ENCODE results near the gene MAN1A1.

Gene MAN1A1

DNA sequence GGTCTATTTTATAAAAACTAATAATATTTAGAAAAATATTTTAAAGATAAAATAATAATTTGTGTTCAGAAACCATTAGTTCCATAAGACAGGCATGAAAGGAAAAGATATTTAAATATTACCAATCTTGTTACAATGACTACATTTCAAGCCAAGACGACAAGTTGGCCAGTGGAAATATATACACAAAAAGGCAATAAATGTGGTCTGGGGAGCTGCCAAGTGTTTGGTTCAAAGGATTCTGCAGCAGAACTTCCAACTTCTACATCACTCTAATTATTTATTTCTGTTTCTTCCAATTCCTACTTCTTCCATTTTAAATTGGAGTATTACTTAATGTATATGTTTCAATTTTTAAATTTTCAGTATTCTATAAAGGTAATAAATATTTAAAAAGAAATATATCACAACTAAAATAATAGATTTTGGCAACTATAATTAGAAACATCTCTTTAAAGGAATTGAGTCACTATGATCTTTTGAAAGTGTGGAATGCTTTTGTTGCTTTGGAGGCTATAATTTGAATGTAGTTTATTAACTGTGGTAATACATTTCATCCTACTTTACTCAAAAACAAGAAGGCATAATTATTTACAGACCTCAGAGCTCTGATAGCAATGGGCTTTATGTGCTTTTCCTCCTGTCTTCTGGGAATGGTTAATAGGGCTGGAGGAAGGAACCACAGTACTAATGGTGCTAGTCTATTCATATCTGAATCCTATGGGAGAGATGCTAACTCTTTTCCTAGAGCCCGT lies 141.4 kb downstream of the MAN1A1 start:
- Histone ChIP-seq H3K9me3 (ENCODE audit: low read length) (no peaks in the 10 kb centered on the region), H3K36me3 (ENCODE audit: insufficient read depth, low read length) (no peaks in the 10 kb centered on the region), H3K4me1 (ENCODE audit: insufficient read depth, low read length) (no peaks in the 10 kb centered on the region), H3K27me3 (ENCODE audit: insufficient read depth, low read length) (no peaks in the 10 kb centered on the region), H2AFZ (ENCODE audit: low read depth, low read length) (no peak overlapping the region), H3K4me3 (ENCODE audit: low read length) (no peak overlapping the region)

DNA sequence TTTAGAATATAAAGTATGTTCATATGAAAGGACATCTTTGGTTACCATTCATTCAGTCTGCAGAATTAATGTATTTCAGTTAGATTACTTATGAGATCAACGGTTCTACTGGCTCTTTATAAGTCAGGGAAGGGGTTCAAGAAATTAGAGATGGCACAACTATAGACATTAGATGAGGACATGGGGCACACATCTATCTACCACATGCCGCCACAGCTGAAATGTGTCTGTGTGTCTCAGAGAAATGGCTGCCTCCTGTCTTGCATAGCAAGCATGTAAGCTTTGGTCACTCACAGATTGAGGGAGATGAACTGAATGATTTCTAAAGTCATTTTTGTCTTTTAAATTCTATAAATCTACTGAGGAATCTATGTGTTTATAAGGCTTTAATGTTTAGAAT lies 142.2 kb downstream of the MAN1A1 start:
- Histone ChIP-seq H2AFZ (ENCODE audit: low read depth, low read length) (no peak overlapping the region), H3K4me3 (ENCODE audit: low read length) (no peak overlapping the region), H3K4me1 (ENCODE audit: insufficient read depth, low read length) (no peaks in the 10 kb centered on the region), H3K9me3 (ENCODE audit: low read length) (no peaks in the 10 kb centered on the region), H3K27me3 (ENCODE audit: insufficient read depth, low read length) (no peaks in the 10 kb centered on the region), H3K36me3 (ENCODE audit: insufficient read depth, low read length) (no peaks in the 10 kb centered on the region)

DNA sequence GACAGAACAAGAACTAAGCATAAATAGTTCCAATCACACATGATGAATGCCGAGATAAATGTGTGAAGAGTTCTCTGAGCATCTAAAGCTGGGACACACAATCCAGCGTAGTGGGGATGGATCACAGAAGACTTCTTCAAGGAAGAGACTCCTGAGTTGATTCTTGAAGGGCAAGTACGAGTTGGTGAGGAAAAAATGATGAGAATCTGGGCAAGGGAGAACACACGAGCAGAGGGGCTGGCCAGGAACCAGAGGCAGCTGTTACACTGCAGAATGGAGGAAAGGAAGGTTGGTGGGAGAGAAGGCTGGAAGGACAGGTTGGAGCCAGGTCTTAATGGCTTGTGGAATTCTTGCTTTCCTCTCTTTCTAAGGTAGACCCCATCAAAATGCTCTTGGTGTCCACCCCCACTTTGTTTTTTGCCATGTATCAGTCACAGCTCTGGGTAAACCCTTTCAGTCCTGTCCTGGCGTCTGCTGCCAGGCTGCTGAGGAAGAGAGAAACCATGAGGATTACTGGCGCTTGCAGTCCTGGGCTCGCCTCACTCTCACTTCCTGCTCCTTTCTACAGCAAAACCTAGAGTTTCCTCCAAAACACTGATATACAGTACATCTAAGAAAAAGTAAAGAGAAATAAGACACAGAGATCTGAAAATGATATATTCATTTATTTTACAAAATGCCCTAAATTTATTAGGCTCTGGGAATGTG lies 143.5 kb downstream of the MAN1A1 start:
- no peaks in the 10 kb centered on the region for H3K9me3 ChIP-seq (ENCODE audit: low read length)
- H3K27me3 ChIP-seq (ENCODE audit: insufficient read depth, low read length): no peaks in the 10 kb centered on the region

DNA sequence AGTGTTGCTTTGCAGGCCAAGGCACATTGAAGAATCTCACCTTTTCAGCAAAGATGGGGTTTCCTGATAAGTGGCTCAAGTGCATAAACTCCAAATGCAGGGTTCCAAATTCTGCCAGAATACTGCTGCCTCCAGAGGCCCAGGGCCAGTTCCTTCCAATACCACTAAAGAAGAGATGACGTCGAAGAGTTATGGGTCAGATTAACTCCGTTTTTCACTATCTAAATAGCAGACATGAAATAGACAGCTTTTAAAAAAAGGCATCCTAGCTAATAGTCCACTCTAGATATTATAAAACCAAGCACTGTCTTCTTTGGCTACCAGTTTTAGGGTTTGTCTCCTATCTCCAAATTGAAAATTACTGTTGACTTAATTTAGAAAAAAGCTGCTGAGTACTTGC lies 144.8 kb downstream of the MAN1A1 start:
- H3K4me3 ChIP-seq (ENCODE audit: low read length): no peak overlapping the region
- H3K36me3 ChIP-seq (ENCODE audit: insufficient read depth, low read length): no peaks in the 10 kb centered on the region
- H3K4me1 ChIP-seq (ENCODE audit: insufficient read depth, low read length): no peaks in the 10 kb centered on the region
- H3K27me3 ChIP-seq (ENCODE audit: insufficient read depth, low read length): no peaks in the 10 kb centered on the region
- H3K9me3 ChIP-seq (ENCODE audit: low read length): no peaks in the 10 kb centered on the region
- H2AFZ ChIP-seq (ENCODE audit: low read depth, low read length): no peak overlapping the region

More for the DNA sequence above, 143.5 kb downstream of the MAN1A1 start:
- H3K36me3 ChIP-seq (ENCODE audit: insufficient read depth, low read length): no peaks in the 10 kb centered on the region
- no peak overlapping the region for H2AFZ ChIP-seq (ENCODE audit: low read depth, low read length)
- H3K4me3 ChIP-seq (ENCODE audit: low read length): no peak overlapping the region
- H3K4me1 ChIP-seq (ENCODE audit: insufficient read depth, low read length): no peaks in the 10 kb centered on the region

DNA sequence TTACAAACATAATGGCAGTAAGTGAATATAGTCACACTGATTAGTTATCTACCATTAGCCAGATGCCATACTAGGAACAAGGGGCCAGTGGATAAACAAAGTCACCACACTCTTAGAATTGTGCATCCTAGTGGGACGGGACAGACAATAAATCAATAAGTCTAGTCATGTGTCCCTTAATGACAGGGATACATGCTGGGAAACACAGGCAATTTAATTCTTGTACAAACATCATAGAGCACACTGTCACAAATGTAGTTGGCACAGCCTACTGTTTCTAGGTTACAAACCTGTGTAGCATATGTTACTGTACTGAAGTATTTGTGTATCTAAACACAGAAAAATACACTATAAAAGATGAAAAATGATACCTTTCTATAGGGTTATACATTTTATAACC lies 148.1 kb downstream of the MAN1A1 start:
- no peak overlapping the region for H3K4me3 ChIP-seq (ENCODE audit: low read length)
- no peaks in the 10 kb centered on the region for H3K36me3 ChIP-seq (ENCODE audit: insufficient read depth, low read length)
- H3K4me1 ChIP-seq (ENCODE audit: insufficient read depth, low read length): no peaks in the 10 kb centered on the region
- no peak overlapping the region for H2AFZ ChIP-seq (ENCODE audit: low read depth, low read length)
- H3K27me3 ChIP-seq (ENCODE audit: insufficient read depth, low read length): no peaks in the 10 kb centered on the region
- H3K9me3 ChIP-seq (ENCODE audit: low read length): no peaks in the 10 kb centered on the region

DNA sequence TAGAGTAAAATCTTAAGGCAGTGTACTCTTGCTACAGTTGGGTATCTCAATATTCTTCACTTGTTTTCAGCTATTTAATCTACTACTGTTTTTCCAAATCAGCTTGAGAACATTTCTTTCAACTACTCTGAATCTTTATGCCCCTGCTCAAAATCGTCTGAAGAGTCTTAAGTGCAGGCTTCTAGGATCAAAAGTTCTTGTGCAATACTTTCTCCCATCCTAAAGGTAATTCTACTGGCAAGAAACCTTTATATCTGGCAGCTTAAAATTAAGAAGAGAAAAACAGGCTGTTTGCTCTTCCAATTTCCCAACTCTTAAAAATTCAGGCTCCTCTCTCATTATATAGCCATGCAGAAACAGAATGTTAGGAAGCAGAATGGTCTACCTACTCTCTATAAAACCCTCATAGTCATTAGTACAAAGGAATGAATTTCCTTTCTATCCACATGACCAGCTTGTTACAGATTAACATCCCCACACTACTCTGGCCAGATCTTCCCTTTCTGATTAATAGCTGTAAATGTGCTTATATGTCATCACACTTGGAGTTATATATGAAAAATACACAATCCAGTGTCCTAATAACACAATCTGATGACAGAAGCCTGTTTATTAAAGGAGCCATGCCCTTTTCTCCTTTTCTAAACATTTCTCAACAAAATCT lies 148.9 kb downstream of the MAN1A1 start:
- Histone ChIP-seq H3K4me3 (ENCODE audit: low read length) (no peak overlapping the region), H2AFZ (ENCODE audit: low read depth, low read length) (no peak overlapping the region), H3K27me3 (ENCODE audit: insufficient read depth, low read length) (no peaks in the 10 kb centered on the region), H3K9me3 (ENCODE audit: low read length) (no peaks in the 10 kb centered on the region), H3K36me3 (ENCODE audit: insufficient read depth, low read length) (peaks cover 2% of the 10 kb centered on the region), H3K4me1 (ENCODE audit: insufficient read depth, low read length) (no peaks in the 10 kb centered on the region)

DNA sequence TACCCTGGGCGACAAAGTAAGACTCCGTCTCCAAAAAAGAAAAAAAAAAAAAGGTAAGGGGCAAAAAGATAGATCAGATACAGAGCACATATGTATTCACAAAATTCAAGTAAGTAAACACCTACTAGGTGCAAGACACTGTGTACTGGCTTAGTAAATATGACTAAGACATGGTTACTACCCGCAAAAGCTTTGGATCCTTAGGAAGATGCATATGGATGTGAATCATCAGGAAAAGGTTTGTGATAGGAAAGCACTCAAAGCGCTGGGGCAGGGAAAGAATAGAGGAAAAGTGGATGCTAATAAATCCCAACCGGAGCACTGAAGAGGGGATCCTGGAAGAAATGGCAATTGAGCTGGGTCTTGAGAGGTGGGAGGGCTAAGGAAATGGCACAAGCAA lies 152.3 kb downstream of the MAN1A1 start:
- no peaks in the 10 kb centered on the region for H3K4me1 ChIP-seq (ENCODE audit: insufficient read depth, low read length)
- H3K9me3 ChIP-seq (ENCODE audit: low read length): no peaks in the 10 kb centered on the region
- no peaks in the 10 kb centered on the region for H3K27me3 ChIP-seq (ENCODE audit: insufficient read depth, low read length)
- H3K36me3 ChIP-seq (ENCODE audit: insufficient read depth, low read length): peaks cover 2% of the 10 kb centered on the region
- H2AFZ ChIP-seq (ENCODE audit: low read depth, low read length): no peak overlapping the region
- H3K4me3 ChIP-seq (ENCODE audit: low read length): no peak overlapping the region

DNA sequence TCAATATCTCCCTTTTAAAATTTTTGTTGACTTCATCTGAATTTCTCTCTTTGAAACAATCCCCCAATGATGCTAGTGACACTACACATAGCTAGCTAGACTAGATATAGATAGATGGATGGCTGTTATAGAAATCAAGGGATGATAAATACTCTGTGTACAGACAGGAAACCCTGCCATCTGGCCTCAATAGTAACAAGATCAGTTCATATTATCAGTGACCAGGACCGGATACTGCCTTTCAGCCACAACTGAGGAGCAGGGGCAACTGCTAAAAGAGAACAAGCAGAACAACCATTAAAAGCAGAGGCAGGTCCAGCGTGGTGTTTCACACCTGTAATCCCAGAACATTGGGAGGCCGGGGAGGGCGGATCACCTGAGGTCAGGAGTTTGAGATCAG lies 152.8 kb downstream of the MAN1A1 start:
- Histone ChIP-seq H3K9me3 (ENCODE audit: low read length) (no peaks in the 10 kb centered on the region), H2AFZ (ENCODE audit: low read depth, low read length) (no peak overlapping the region), H3K27me3 (ENCODE audit: insufficient read depth, low read length) (no peaks in the 10 kb centered on the region), H3K36me3 (ENCODE audit: insufficient read depth, low read length) (peaks cover 2% of the 10 kb centered on the region), H3K4me3 (ENCODE audit: low read length) (no peak overlapping the region), H3K4me1 (ENCODE audit: insufficient read depth, low read length) (no peaks in the 10 kb centered on the region)

DNA sequence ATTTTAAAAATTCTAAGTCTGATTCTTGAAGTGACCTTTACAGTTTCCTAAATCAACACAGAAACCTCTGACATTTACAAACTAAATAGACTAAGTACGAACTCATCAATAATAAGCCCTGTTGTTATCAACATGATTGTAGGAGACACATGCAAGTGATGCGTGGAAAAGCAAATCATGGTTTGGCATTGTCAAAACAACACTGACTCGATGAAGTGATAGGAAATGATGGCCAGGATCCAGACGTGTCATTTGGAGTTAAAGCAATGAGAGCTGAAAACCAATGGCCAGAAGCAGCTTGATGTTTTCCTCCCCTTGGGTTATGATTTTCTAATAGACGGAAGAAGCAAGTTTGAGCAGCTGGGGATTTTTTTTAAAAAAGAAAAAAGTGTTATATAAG lies 153.7 kb downstream of the MAN1A1 start:
- H2AFZ ChIP-seq (ENCODE audit: low read depth, low read length): no peak overlapping the region
- H3K36me3 ChIP-seq (ENCODE audit: insufficient read depth, low read length): peaks cover 2% of the 10 kb centered on the region
- no peaks in the 10 kb centered on the region for H3K4me1 ChIP-seq (ENCODE audit: insufficient read depth, low read length)
- H3K27me3 ChIP-seq (ENCODE audit: insufficient read depth, low read length): no peaks in the 10 kb centered on the region
- no peaks in the 10 kb centered on the region for H3K9me3 ChIP-seq (ENCODE audit: low read length)
- no peak overlapping the region for H3K4me3 ChIP-seq (ENCODE audit: low read length)

DNA sequence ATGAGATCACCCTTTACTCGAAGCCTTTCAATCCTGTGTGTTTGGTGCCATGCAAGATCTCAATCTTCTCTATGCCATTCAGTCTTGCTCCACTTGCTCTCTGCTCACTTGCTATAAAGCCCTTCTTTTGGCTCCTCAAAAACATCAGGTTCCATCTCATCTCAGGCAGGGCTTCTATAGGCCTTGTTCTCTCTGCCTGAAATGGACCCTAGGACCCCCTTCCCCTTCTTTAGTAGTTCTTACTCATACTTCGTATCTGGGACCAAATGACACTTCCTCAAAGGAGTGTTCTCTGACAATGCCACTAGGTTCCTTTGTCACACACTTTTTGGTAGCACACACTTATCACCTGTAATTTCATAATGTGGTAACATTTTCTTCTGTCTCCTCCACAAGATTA lies 154.4 kb downstream of the MAN1A1 start:
- Histone ChIP-seq H3K36me3 (ENCODE audit: insufficient read depth, low read length) (peaks cover 2% of the 10 kb centered on the region), H2AFZ (ENCODE audit: low read depth, low read length) (no peak overlapping the region), H3K4me3 (ENCODE audit: low read length) (no peak overlapping the region), H3K4me1 (ENCODE audit: insufficient read depth, low read length) (no peaks in the 10 kb centered on the region), H3K9me3 (ENCODE audit: low read length) (no peaks in the 10 kb centered on the region), H3K27me3 (ENCODE audit: insufficient read depth, low read length) (no peaks in the 10 kb centered on the region)

DNA sequence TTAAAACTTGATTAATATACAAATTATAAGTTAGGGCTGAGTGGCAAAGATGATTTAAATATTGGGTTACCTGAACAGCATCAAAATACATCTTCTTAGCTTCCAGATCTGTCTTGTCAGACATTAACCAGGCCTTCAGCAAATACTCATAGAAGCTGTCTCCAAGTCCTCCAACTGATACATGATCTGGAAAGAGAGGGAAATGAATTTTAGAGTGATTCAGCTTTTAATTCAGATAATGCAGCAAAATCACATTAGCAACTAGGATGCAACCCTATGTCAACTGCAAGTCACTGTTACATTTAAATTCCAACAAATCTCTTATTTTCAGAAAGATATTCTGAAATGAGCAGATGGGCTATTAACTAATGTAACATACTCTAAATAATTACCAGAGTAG lies 155.9 kb downstream of the MAN1A1 start:
- H3K36me3 ChIP-seq (ENCODE audit: insufficient read depth, low read length): peaks cover 2% of the 10 kb centered on the region
- no peaks in the 10 kb centered on the region for H3K27me3 ChIP-seq (ENCODE audit: insufficient read depth, low read length)
- no peak overlapping the region for H3K4me3 ChIP-seq (ENCODE audit: low read length)
- H3K4me1 ChIP-seq (ENCODE audit: insufficient read depth, low read length): no peaks in the 10 kb centered on the region
- no peaks in the 10 kb centered on the region for H3K9me3 ChIP-seq (ENCODE audit: low read length)
- no peak overlapping the region for H2AFZ ChIP-seq (ENCODE audit: low read depth, low read length)

DNA sequence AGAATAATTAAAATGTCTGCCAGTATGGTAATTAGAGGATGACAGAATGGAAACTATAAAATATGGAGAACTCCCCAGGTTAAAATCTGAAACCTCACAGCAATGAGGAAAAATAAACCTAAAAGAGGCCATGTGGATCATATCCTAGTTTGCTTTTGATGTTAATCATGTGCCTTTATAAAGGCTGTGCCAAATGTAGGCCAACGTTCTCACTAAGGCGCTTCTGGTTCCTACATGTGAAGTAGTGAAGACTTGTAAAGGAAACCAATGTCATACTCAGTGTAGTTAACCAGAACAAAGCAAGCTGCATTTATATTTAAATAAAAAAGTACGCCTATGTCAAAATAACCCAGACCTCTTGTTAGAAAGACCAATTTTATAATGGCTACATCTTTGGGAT lies 157.4 kb downstream of the MAN1A1 start:
- H3K27me3 ChIP-seq (ENCODE audit: insufficient read depth, low read length): no peaks in the 10 kb centered on the region
- no peaks in the 10 kb centered on the region for H3K4me1 ChIP-seq (ENCODE audit: insufficient read depth, low read length)
- H3K9me3 ChIP-seq (ENCODE audit: low read length): no peaks in the 10 kb centered on the region
- H3K4me3 ChIP-seq (ENCODE audit: low read length): no peak overlapping the region
- H3K36me3 ChIP-seq (ENCODE audit: insufficient read depth, low read length): peaks cover 2% of the 10 kb centered on the region
- H2AFZ ChIP-seq (ENCODE audit: low read depth, low read length): no peak overlapping the region

DNA sequence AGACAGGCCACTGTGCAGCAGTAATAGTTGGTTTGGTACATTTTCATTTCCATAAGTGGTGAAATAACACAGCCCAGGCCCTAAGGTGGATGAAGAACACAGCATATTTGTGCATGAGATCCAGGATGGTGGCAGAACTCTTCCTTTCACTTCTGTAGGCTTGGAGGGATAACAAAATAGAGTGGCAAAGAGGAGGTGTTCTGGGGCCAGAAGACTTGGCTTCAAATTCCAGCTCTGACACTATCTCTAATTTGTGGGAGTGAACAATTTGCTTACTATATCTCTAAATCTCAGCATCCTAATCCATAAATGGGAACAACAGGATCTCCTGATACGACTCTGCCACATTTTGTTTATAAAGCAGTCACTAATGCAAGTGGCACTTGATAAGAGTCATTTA lies 159.4 kb downstream of the MAN1A1 start:
- no peaks in the 10 kb centered on the region for H3K27me3 ChIP-seq (ENCODE audit: insufficient read depth, low read length)
- H3K9me3 ChIP-seq (ENCODE audit: low read length): no peaks in the 10 kb centered on the region
- H2AFZ ChIP-seq (ENCODE audit: low read depth, low read length): no peak overlapping the region
- no peaks in the 10 kb centered on the region for H3K36me3 ChIP-seq (ENCODE audit: insufficient read depth, low read length)
- no peak overlapping the region for H3K4me3 ChIP-seq (ENCODE audit: low read length)
- no peaks in the 10 kb centered on the region for H3K4me1 ChIP-seq (ENCODE audit: insufficient read depth, low read length)

All from neuron (in vitro differentiated cells).